ENCODE data around the gene KIF25. TPM values are rescaled to one million over a fixed set of nuclear protein-coding genes. Genes with fewer than 3 reads are reported as not detected.

KIF25 gene
- total RNA-seq, 2 donors from 2014 or later = 0.28 to 0.82 TPM

GRCh38 chr6:168071620-168072019, 74.1 kb downstream of the KIF25 start:
- no peak overlapping the region for H3K27ac ChIP-seq
- no peak for TF ChIP-seq POLR2A (IDR thresholded peaks at IDR 0.05)
- no peak for TF ChIP-seq POLR2AphosphoS5 (IDR thresholded peaks at IDR 0.05)
- TF ChIP-seq CTCF (IDR thresholded peaks at IDR 0.05) = no peak
- H3K4me1 ChIP-seq (replicated peaks) = no peaks in the 10 kb centered on the region
- DNase-seq (ENCODE audit: low spot score) = no peak
- no peak overlapping the region for H3K4me3 ChIP-seq
- intact Hi-C loops (cut with DNase I) = no loop called here
- WGBS = 79% methylated on average over 9 of the region's 9 CpGs
- no peaks in the 10 kb centered on the region for H3K9me3 ChIP-seq
- peaks cover 2% of the 10 kb centered on the region for H3K27me3 ChIP-seq (replicated peaks; ENCODE audit: insufficient read depth)
- no peaks in the 10 kb centered on the region for H3K36me3 ChIP-seq

- no peak for TF ChIP-seq CTCF (IDR thresholded peaks at IDR 0.05)
- no peak for TF ChIP-seq POLR2AphosphoS5 (IDR thresholded peaks at IDR 0.05)
- no peak for TF ChIP-seq POLR2A (IDR thresholded peaks at IDR 0.05)
- no peaks in the 10 kb centered on the region for H3K36me3 ChIP-seq
- intact Hi-C loops (cut with DNase I) = no loop called here
- WGBS = 89% methylated on average over 24 of the region's 24 CpGs
- H3K4me1 ChIP-seq (replicated peaks) = no peaks in the 10 kb centered on the region
- peaks cover 2% of the 10 kb centered on the region for H3K27me3 ChIP-seq (replicated peaks; ENCODE audit: insufficient read depth)
- no peaks in the 10 kb centered on the region for H3K9me3 ChIP-seq
- H3K4me3 ChIP-seq = no peak overlapping the region
- DNase-seq (ENCODE audit: low spot score) = no peak
- H3K27ac ChIP-seq = no peak overlapping the region
Observed at GRCh38 chr6:168072261-168072660, 74.8 kb downstream of the KIF25 start.

- Histone ChIP-seq H3K4me1 (replicated peaks) (no peaks in the 10 kb centered on the region), H3K36me3 (no peaks in the 10 kb centered on the region), H3K9me3 (no peaks in the 10 kb centered on the region), H3K27me3 (replicated peaks; ENCODE audit: insufficient read depth) (peaks cover 2% of the 10 kb centered on the region), H3K27ac (no peak overlapping the region), H3K4me3 (no peak overlapping the region)
- intact Hi-C loops (cut with DNase I) = no loop called here
- TF ChIP-seq CTCF (IDR thresholded peaks at IDR 0.05) = no peak
- DNase-seq (ENCODE audit: low spot score) = no peak
- 71% methylated on average over 4 of the region's 4 CpGs for WGBS
Observed at GRCh38 chr6:168072730-168073129, 75.3 kb downstream of the KIF25 start.

- H3K27me3 ChIP-seq (replicated peaks; ENCODE audit: insufficient read depth) = peaks cover 2% of the 10 kb centered on the region
- H3K4me3 ChIP-seq = no peak overlapping the region
Observed at GRCh38 chr6:168073937-168074730, 76.7 kb downstream of the KIF25 start.

More at GRCh38 chr6:168073937-168074730, 76.7 kb downstream of the KIF25 start:
- Histone ChIP-seq H3K27ac (no peak overlapping the region), H3K36me3 (no peaks in the 10 kb centered on the region), H3K9me3 (no peaks in the 10 kb centered on the region), H3K4me1 (replicated peaks) (no peaks in the 10 kb centered on the region)
- no peak for DNase-seq (ENCODE audit: low spot score)
- 83% methylated on average over 13 of the region's 13 CpGs for WGBS
- no peak for TF ChIP-seq POLR2A (IDR thresholded peaks at IDR 0.05)
- TF ChIP-seq POLR2AphosphoS5 (IDR thresholded peaks at IDR 0.05) = no peak
- TF ChIP-seq CTCF (IDR thresholded peaks at IDR 0.05) = no peak
- intact Hi-C loops (cut with DNase I) = no loop called here
